GM19372 (cell line): Measurements from ENCODE around the gene ARTN.

ENCODE experiments used
- ATAC-seq: cut with Tn5 transposase; IDR thresholded peaks from one replicate; pipeline ENCODE4 v1.9.1; 2021; ENCODE audit warnings: mild to moderate bottlenecking, low read depth, moderate library complexity; ENCODE audit not compliant: unreplicated experiment

ARTN gene, protein sequence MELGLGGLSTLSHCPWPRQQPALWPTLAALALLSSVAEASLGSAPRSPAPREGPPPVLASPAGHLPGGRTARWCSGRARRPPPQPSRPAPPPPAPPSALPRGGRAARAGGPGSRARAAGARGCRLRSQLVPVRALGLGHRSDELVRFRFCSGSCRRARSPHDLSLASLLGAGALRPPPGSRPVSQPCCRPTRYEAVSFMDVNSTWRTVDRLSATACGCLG

DNA sequence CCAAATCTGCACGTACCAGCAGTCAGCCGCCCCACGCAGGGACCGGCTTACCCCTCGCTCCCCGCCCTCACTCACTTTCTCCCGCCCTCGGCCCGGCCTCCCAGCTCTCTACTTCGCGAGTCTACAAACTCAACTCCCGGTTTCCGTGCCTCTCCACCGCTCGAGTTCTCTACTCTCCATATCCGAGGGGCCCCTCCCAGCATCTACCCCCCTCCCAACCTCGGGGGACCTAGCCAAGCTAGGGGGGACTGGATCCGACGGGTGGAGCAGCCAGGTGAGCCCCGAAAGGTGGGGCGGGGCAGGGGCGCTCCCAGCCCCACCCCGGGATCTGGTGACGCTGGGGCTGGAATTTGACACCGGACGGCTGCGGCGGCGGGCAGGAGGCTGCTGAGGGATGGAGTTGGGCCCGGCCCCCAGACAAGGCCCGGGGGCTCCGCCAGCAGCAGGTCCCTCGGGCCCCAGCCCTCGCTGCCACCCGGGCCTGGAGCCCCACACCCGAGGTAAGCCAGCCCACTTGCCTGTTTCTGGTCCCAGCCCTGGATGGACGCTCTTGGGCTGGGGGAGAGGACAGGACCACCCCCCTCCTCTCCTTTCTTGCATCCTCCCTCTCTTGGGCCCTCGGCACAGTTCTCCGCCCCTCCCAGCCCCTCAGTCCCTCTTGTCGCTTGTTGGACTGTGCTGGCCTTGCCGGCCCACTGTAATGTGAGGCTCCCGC, at the start of gene ARTN:
ARTN (plus strand) TSS at position 416 of the 715 bp plus-strand sequence. CDS start 1,856 bp downstream, outside the sequence.
- no peak for ATAC-seq

DNA sequence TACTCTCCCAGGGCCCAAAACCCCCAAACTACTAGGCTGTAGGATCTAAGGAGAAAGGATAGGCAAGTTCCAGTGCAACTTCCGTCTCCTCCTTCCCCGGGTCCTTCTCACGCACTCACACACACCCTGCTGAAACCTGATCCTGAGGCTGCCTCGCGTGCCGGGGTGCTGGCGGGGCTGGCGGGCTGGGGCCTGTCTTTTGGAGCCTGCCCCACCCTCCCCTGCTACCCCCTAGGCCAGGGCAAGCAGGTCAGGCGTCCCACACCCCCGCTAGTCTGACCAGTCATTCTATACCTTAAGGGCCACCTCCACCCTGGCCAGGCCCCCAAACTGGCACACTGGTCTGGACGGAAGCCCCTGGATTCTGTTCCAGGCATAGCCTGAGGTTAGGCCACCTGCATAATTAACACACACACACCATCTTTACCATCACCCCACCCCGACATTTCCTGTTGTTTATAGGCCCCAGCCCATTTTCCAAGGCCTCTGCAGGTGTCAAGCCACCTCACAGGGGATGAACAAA, 48.3 kb upstream of the ARTN start:
- ATAC-seq: no peak

DNA sequence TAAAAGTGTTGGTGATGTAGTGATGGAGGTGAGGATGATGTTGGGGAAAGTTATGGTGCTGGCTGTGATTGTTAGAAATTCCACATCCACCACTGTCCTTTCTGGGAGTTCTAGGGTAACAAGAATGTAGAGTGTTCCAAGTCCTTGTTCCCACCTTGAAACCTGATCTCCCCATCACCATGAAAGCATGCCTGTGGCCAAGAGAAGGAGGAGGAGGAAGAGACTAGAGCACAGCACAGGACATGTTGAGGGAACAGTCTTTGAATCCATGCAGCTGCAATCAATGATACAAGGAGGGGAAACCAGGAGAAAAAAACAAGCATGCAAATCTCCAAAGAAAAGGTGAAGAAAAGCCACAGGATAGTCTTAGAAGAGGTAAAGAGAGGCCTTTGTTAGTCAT, 45.9 kb upstream of the ARTN start:
- ATAC-seq: no peak

DNA sequence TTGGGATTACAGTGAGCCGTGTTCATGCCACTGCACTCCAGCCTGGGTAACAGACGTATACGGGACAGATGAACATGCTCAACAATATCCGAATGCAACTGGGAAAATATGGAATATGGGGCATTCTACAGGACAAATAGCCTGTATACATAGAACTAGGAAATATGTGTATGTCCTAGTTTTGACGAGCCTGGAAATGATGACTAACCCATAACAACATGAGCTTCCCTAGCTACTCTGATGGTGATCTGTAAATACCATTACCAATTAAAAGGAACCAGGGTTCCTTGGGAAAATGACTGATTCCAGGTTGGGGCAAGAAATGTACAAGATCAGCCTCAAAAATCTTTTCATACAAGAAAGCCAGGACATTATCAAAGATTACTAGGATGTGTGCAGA, 42.8 kb upstream of the ARTN start:
- ATAC-seq: no peak

DNA sequence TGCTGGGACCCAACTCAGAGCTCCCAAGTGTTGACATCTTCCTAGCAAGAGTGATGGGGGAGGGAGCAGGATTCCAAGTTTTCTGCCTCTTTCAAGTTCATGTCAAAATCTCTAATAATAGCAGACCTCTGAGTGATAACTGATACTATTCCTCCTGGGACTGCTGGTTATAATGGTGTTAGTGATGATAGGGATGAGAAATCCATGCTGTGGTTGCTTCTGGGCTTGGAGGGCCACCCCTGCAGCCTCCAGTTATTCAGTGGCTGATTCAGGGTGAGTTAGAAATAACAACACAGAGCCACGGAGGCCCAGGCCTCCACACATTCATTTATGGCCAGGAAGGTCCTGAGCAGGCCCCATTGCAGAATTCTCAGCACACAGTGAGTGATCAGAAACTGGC, 40.6 kb upstream of the ARTN start:
- ATAC-seq: no peak

DNA sequence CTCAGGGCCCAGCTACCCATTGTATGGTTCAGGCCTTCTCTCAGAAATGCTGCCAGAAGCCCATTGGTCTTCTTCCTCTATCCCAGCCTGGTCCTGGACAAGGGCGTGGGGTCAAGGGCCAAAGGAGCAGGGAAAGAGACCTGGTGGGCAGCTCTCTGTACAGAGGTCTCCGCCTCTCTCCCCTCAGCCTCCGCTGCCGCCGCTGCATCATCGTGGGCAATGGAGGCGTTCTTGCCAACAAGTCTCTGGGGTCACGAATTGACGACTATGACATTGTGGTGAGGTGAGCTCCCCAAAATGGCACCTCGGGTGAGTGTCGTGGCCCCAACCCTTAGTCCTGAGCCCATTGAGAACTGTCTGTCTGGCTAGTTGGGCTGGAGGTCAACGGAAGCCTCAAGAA, 34.6 kb upstream of the ARTN start:
- ATAC-seq: no peak

DNA sequence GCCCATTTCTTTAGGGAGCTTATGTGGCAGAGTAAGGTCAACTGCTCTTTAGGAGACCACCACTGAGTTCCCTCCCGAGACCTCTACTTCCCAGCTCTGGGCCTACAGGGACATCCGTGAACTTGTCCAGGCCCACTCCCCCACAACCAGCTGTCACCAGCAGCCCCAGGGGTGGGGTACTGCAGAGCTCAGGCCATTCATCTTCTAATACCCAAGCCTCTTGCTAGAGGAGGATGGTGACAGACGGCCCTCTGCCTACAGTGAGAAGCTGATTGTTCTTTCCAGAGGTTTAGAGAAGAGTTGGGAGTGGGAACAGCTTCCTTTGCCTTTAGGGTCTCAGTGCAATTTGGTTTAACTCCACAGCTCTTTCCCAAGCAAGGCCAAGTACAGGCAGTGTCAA, 33.2 kb upstream of the ARTN start:
- no peak for ATAC-seq

DNA sequence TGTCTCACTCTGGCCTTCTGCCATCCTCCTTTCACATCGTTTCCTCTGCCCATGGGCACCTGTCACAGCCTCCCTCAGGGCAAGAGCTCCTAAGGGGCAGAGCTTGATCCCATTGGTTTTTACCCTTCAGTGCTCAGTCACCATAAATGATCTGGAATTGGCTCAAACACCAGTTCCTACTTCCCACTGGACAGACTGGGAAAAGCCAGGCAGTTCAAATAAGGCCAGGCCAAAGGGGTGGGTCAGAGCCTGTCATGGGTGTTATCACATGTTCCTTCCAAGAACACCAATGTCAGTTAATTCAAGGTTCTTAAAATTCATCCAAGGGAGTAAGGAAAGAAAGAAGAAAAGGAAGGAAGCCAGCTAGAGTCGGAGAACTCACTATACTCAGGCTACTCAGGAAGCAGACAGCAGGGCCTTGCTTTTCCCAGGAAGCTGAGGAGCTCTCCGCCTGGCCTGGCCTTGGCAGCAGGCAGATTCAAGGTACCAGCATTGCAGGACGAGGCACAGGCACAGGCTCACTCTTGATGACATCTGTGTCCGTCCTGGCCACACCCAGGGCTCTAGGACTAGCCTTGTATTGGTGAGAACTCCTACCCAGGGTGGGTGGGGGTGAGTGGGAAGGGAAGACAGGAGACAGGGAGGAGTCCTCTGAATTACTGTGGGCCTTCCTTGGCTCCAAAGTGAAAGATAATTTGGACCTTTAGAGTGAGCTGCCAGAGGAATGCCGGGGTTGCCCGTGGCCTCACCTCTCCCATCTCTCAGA, 32.2 kb upstream of the ARTN start:
- no peak for ATAC-seq

DNA sequence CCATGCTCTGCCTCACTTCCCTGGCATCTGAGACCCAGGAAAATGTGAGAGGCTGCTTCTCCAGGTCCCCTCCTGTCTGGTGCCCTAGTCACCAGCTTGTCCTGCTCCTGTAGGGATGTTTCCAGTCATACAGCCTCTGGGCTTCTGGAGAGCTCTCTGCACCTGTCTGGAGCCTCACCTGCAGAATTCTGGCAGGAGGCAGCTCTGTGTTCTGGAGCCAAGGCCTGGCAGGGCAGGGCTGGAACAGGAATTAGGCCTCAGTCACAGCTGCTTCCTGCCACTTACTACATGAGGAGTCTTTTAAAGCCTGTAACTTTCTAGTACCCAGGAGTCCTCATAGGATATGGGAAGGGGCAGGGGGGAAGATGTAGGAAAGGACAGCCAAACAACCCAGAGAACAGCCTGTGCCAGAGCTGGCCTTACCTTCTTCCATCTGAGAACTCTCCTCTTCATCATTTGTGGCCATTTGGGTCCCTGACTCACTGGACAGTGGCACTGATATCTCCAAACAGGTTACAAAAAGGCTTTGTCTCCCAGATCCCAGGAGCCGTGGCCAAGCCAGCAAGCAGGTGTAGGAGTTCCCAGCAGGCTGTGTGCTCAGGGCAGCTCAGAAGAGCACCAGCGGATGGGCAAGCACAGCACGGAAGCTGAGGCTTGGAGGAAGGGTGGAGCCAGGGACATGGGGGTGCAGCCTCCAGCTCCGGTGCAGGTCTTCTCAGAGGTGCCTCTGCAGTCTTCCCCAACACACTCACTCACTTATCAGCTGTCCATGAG, 31.4 kb upstream of the ARTN start:
- no peak for ATAC-seq

DNA sequence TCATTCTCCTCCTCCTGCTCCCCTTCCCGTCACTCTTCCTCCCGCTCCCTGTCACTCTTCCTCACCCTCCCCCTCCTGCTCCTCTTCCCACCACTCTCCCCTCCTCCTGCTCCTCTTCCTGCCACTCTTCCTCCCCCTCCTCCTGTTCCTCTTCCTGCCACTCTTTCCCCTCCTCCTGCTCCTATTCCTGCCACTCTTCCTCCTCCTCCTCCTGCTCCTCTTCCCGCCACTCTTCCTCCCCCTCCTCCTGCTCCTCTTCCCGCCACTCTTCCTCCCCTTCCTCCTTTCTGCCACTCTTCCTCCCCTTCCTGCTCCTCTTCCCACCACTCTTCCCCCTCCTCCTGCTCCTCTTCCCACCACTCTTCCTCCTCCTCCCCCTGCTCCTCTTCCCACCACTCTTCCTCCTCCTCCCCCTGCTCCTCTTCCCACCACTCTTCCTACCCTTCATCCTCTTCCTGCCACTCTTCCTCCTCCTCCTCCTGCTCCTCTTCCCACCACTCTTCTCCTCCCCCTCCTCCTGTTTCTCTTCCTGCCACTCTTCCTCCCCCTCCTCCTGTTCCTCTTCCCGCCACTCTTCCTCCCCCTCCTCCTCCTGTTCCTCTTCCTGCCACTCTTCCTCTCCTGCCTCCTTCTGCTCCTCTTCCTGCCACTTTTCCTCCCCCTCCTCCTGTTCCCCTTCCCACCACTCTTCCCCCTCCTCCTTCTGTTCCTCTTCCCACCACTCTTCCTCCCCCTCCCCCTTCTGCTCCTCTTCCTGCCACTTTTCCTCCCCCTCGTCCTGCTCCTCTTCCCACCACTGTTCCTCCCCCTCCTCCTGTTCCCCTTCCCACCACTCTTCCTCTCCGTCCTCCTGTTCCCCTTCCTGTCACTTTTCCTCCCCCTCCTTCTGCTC, 28.7 kb upstream of the ARTN start:
- no peak for ATAC-seq

DNA sequence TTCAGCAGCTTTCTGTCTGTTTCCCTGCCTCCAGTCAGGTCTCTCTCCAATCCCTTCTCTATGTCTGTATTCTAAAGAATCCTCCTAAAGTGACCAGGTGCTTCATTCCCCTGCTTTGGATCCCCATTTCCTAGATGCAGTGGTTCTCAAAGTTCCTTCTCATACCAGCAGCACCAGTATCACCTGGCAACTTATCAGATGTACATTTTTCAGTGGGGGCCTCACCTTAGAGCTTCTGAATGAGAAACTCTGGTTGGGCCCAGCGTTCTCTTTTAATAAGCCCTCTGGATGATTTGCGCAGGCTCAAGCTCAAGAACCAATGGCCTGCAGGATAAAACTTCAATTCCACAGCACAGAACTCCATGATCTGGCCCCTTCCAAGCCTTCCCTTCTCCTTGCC, 25.4 kb upstream of the ARTN start:
- ATAC-seq: no peak

DNA sequence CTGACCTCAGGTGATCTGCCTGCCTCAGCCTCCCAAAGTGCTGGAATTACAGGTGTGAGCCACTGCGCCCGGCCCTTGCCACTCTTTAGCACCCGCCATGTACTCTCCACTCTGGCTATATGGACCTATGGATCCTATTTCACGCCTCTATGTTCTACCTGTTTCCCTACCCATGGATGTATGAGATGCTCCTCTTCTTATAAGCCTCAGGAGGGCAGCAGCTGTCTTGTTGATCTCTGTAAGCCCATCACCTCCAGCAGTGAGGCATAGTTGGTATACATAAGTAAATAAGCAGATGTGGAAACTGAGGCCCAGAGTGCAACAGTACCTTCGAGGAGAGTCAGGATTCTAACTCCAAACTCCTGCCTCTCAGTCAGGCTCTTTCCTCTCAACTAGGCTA, 24.7 kb upstream of the ARTN start:
- ATAC-seq: no peak

DNA sequence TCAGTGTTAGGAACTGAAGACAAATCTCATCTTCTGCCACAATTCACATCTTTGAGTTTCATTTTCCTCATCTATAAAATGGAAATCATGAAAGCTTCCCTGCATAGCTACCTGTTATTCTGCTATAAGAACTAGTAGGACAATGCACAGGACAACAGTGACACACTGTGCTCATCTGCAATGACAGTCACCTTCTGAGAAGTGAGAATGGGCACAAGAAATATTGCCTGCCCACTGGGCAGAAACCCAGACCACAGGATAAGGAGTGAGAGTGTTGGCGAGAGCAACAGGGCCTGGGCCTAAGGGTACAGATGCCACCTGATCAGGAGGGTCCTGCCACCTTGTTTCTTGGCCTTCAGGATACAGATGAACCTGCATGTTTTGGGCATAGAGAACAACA, 23.3 kb upstream of the ARTN start:
- ATAC-seq: no peak

DNA sequence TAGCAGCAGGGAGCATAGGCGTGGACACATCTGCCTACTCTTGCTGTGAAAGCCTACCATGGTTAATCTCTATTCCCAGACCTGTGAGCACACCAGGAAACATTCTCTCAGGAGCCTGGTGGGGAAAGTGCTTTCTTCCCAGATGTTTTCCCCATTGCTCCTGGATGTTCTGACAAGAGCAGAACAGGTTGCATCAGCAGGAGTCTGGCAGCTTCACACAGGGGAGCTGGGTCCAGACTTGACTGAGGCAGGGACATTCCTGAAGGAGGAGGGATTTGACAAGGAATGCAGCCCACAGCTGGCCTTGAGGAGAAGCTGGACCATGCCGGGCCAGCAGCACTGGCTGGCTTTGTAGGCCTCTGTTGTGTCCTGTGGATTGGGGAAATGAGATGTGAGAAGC, 21.0 kb upstream of the ARTN start:
- ATAC-seq: no peak

DNA sequence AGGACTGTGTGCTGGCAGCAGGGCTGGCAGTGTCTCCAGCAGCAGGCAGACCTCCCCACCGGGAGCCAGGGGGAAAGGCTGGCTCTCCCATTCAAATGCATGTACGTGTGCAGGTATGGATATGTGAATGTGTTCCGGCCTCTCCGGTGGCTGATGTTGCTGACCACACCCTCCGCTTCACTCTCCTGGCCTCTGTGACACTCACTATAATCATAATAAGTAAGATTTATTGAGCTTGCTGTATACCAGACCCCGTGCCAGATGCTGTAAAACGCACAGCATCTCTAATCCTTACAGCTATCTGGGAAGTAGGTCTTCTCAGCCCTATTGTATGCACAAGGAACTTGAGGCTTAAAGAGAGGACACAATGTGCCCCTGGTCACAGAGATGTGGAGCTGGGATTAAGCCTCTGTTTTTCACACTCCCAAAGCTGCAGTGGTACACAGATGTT, 20.5 kb upstream of the ARTN start:
- no peak for ATAC-seq

DNA sequence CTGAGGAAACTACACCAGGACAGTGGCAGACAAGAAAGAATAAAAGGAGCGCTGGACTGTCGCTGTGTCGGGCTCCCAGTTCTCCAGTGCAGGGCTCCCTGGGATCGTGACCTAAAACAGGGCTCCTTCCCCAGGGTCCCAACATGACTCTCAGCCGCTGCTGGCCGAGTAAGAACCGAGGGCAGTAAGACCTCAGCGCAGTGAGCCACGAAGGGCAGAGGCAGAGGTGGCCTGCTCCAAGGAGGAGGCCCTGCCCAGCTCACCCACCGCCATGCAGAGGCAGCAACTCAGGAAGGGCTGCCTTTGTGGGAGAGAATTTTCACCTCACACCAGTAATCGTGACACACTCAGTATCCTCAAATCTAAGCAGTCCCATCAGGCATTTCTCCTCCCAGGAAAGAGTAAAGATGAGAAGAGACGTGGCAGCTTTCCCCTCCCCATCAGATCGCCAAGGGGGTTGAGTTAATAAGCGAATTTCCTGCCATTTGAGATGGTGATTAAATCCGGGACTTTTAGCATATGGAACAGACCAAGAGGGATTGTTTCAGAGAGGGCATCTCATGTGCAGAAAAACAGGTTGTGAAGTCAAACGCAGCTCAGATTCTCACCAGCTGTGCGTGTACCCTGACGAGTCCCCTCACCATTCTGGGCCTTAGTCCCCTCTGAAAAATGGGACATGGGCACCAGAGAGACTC, 19.8 kb upstream of the ARTN start:
- ATAC-seq: no peak

DNA sequence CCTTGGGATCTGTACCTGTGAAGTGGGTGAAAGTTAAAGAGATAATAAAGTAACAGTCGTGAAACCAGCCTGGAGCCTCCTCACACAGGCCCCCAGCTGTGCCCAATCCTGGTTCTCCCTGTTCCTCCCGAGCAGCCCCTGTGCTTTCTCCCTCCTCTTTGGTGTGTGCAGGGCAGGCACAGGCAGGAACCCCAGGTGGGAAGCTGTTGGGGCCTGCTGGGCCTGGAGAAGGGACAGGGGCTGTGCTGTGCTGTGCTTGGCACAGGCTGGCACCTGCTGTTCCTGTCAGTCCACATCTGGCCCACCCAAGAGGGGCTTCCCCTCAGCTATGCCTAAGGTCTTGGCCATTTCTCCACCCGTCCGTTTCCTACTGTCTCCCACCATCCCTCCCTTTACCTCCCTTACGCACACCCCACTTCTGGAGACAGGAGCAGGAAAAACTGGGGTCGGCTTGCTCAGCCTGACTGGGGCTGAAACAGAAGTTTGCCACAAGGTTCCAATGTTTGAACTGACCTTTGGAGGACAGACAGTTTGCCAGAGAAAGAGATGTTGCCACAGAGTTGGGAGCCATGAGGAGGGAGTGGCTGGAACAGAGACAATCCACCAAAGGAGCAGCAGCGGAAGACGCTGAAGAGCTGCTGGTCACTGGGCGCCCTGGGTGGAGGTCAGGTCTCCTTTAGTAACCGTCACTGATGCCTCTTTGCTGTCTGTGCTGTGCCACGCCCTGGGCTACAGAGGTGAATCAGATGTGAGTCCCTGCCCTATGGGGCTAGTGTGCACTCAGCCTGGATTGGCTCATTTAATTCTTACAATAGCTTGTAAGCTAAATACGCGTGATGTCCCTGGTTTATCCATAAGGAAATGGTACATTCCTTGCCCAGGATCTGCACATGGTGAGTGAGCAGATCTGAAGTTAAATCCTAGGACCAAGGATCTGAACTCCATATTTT, 18.8 kb upstream of the ARTN start:
- no peak for ATAC-seq

DNA sequence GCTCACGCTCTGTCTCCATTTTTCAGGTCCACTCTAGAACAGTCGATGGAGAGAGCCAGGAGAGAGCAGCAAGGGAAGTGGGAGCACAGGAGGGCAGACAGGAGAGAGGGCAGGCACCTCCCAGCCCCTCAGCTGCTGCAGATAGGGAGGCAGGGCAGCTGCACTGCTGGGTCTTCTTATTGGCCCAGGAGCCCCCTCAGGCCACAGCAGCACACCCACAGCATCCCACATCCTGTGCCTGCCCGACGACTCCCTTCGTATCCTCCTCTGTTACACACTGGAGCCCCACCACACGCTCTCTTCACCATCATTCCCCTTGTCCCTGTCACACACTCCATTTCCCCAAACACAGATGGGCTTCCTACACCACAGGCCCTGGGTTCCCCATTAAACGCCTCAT, 13.7 kb upstream of the ARTN start:
- no peak for ATAC-seq
